ENCODE results near the gene PRKN. TPM values are rescaled to one million over a fixed set of nuclear protein-coding genes. Genes with fewer than 3 reads are reported as not detected.

The PRKN gene
- total RNA-seq, 4 donors from 2014 or later = 4.4 to 669 (median 10.5) TPM

DNA sequence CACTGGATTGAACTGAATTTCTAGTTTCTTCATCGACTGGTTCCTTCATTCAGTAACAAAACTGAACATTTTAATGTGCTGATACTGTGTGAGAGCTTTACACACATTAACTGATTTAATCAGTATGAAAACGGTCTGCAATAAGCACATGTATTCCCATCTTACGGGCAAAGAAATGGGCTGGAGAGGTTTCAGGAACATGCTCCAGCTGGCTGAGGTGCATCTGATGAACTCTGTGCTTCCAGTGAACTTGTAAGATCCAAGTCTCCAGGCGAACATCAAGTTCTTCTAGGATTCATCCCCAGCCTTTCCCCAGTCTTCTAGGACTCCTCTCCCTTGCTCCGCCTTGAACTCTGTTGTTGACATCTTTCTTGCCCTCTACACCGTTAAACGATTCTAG is 1233.0 kb downstream of the PRKN start:
- DNase-seq = no peak
- TF ChIP-seq POLR2A (IDR thresholded peaks at IDR 0.05) = no peak
- TF ChIP-seq, protein P1, sequence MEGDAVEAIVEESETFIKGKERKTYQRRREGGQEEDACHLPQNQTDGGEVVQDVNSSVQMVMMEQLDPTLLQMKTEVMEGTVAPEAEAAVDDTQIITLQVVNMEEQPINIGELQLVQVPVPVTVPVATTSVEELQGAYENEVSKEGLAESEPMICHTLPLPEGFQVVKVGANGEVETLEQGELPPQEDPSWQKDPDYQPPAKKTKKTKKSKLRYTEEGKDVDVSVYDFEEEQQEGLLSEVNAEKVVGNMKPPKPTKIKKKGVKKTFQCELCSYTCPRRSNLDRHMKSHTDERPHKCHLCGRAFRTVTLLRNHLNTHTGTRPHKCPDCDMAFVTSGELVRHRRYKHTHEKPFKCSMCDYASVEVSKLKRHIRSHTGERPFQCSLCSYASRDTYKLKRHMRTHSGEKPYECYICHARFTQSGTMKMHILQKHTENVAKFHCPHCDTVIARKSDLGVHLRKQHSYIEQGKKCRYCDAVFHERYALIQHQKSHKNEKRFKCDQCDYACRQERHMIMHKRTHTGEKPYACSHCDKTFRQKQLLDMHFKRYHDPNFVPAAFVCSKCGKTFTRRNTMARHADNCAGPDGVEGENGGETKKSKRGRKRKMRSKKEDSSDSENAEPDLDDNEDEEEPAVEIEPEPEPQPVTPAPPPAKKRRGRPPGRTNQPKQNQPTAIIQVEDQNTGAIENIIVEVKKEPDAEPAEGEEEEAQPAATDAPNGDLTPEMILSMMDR (IDR thresholded peaks at IDR 0.05) = no peak
- Histone ChIP-seq H3K4me3 (no peak overlapping the region), H3K27ac (no peak overlapping the region), H3K27me3 (no peaks in the 10 kb centered on the region), H3K4me1 (no peaks in the 10 kb centered on the region), H3K9me3 (no peaks in the 10 kb centered on the region), H3K36me3 (no peaks in the 10 kb centered on the region)

- H3K4me1 ChIP-seq = no peaks in the 10 kb centered on the region
- no peak overlapping the region for H3K27ac ChIP-seq
- H3K36me3 ChIP-seq = no peaks in the 10 kb centered on the region
- no peaks in the 10 kb centered on the region for H3K9me3 ChIP-seq
- no peak overlapping the region for H3K4me3 ChIP-seq
- no peak for DNase-seq
- no peaks in the 10 kb centered on the region for H3K27me3 ChIP-seq
- no peak for TF ChIP-seq POLR2A (IDR thresholded peaks at IDR 0.05)
- TF ChIP-seq, protein P1 (IDR thresholded peaks at IDR 0.05) = no peak
Measured at GRCh38 chr6:161493576-161494118, 1233.9 kb downstream of the PRKN start.

DNA sequence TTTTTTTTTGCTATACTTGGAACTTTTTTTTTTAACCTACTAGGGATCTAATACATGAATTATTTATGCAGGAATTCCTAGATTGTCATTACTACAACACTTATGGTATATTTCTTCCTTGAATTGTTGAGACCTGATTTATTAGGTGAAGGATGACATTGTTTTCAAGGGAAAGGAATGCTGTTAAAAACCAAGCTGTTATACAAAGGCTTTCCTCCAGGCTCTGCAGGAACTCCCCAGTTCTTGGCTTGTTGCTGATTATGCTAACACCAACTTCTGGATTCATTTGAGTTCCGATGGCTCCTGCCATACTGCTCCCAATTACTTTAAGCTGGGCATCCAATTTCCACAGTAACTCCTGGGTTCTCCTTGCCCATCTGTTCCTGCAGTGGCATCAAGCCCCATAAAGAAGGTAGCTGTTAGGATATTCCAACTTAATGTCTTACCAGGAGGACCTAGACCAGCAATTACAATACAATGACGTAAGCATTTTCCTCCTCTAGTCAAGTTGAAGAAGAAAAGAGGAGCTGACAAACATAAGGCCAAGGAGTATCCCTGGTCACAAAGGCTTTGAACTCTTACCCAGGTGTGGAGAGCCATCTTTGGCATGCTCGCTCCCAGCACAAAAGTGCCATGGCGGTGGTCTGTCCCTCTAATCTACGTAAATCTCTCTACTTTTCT is 1237.8 kb downstream of the PRKN start:
- Histone ChIP-seq H3K36me3 (no peaks in the 10 kb centered on the region), H3K27ac (no peak overlapping the region), H3K4me1 (no peaks in the 10 kb centered on the region), H3K27me3 (no peaks in the 10 kb centered on the region), H3K4me3 (no peak overlapping the region), H3K9me3 (no peaks in the 10 kb centered on the region)
- DNase-seq = no peak
- TF ChIP-seq POLR2A (IDR thresholded peaks at IDR 0.05) = no peak
- TF ChIP-seq, protein P1 (IDR thresholded peaks at IDR 0.05) = no peak

DNA sequence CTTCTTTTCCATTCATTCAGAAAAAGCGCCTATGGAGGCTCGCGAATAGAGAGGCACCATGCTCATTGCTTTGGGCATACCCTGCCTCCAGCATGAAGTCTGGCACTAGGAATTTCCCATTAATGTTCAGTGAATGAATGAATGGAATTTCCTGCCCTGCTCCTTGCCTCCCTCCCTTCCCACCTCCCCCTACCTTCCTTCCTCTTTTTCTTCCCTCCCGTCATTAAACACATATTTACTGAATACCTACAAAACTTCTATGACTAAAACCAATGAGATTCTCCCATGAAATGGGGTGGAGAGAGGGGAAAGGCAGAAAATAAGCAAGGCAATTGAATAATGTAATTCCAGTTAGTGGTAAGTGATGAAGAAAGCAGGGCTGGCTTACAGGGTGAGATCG is 1239.9 kb downstream of the PRKN start:
- no peak overlapping the region for H3K27ac ChIP-seq
- DNase-seq = no peak
- H3K4me1 ChIP-seq = no peaks in the 10 kb centered on the region
- no peak overlapping the region for H3K4me3 ChIP-seq
- TF ChIP-seq, protein P1 (IDR thresholded peaks at IDR 0.05) = no peak
- TF ChIP-seq POLR2A (IDR thresholded peaks at IDR 0.05) = no peak
- H3K9me3 ChIP-seq = no peaks in the 10 kb centered on the region
- H3K27me3 ChIP-seq = no peaks in the 10 kb centered on the region
- H3K36me3 ChIP-seq = no peaks in the 10 kb centered on the region

DNA sequence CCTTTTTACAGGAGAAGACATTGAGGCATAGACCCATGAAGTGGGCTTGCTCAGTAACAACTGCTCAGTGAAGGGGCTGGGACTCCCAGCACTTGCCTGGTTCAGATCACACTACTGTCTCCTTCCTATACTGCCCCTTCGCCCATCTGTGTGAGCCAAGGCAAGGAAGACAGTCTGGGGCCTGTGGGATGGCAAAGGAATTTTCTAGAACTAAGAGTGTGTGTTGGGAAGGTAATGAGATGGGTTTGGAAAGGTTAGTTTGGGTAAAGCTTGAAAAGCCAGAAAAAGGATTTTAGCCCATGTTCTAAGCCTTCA is 1240.4 kb downstream of the PRKN start:
- no peak overlapping the region for H3K27ac ChIP-seq
- H3K36me3 ChIP-seq = no peaks in the 10 kb centered on the region
- H3K4me3 ChIP-seq = no peak overlapping the region
- H3K4me1 ChIP-seq = no peaks in the 10 kb centered on the region
- DNase-seq = no peak
- no peaks in the 10 kb centered on the region for H3K9me3 ChIP-seq
- TF ChIP-seq, protein P1 (IDR thresholded peaks at IDR 0.05) = no peak
- TF ChIP-seq POLR2A (IDR thresholded peaks at IDR 0.05) = no peak
- no peaks in the 10 kb centered on the region for H3K27me3 ChIP-seq
